Activated naive CD8-positive, alpha-beta T cell (primary cell): ENCODE measurements around the gene ESYT3.
"Not testable (repeated sequence)": the region's sequence is repeated elsewhere in the genome, so short reads cannot be mapped to it uniquely, and the experiment has no call there.

ENCODE experiments used
- H3K27ac Mint-ChIP-seq: one replicate; pipeline ENCODE4 v1.8.0; 2021; ENCODE audit warnings: mixed read lengths
- H3K27me3 Mint-ChIP-seq: one replicate; pipeline ENCODE4 v1.8.0; 2021; ENCODE audit warnings: mixed read lengths
- H3K36me3 Mint-ChIP-seq: one replicate; pipeline ENCODE4 v1.8.0; 2021; ENCODE audit warnings: mixed read lengths
- H3K4me1 Mint-ChIP-seq: one replicate; pipeline ENCODE4 v1.8.0; 2021; ENCODE audit warnings: low read depth, mixed read lengths
- H3K4me3 Mint-ChIP-seq: one replicate; pipeline ENCODE4 v1.8.0; 2021; ENCODE audit warnings: mild to moderate bottlenecking, mixed read lengths
- H3K9me3 Mint-ChIP-seq: one replicate; pipeline ENCODE4 v1.8.0; 2021; ENCODE audit warnings: low read depth, mixed read lengths

ESYT3 gene

GRCh38 chr3:138401834-138402233 lies 32.6 kb upstream of the ESYT3 start:
- H3K4me3 Mint-ChIP-seq = no peak overlapping the region
- no peaks in the 10 kb centered on the region for H3K27me3 Mint-ChIP-seq
- no peak overlapping the region for H3K27ac Mint-ChIP-seq
- no peaks in the 10 kb centered on the region for H3K9me3 Mint-ChIP-seq
- no peaks in the 10 kb centered on the region for H3K36me3 Mint-ChIP-seq
- H3K4me1 Mint-ChIP-seq = no peaks in the 10 kb centered on the region

- Mint-ChIP-seq H3K9me3 (no peaks in the 10 kb centered on the region), H3K4me3 (no peak overlapping the region), H3K27ac (no peak overlapping the region), H3K36me3 (no peaks in the 10 kb centered on the region), H3K4me1 (no peaks in the 10 kb centered on the region), H3K27me3 (peaks cover 9% of the 10 kb centered on the region)
Measured at GRCh38 chr3:138404121-138404520, 30.3 kb upstream of the ESYT3 start.

- Mint-ChIP-seq H3K36me3 (no peaks in the 10 kb centered on the region), H3K27ac (no peak overlapping the region), H3K4me3 (no peak overlapping the region)
Measured at GRCh38 chr3:138405001-138405400, 29.4 kb upstream of the ESYT3 start.

GRCh38 chr3:138405486-138405885 lies 28.9 kb upstream of the ESYT3 start:
- peaks cover 9% of the 10 kb centered on the region for H3K27me3 Mint-ChIP-seq
- H3K4me1 Mint-ChIP-seq = no peaks in the 10 kb centered on the region
- H3K27ac Mint-ChIP-seq = no peak overlapping the region
- no peaks in the 10 kb centered on the region for H3K9me3 Mint-ChIP-seq
- no peaks in the 10 kb centered on the region for H3K36me3 Mint-ChIP-seq
- no peak overlapping the region for H3K4me3 Mint-ChIP-seq

More at GRCh38 chr3:138405001-138405400, 29.4 kb upstream of the ESYT3 start:
- Mint-ChIP-seq H3K4me1 (no peaks in the 10 kb centered on the region), H3K27me3 (peaks cover 9% of the 10 kb centered on the region), H3K9me3 (no peaks in the 10 kb centered on the region)

GRCh38 chr3:138406606-138407005 lies 27.8 kb upstream of the ESYT3 start:
- H3K27me3 Mint-ChIP-seq = peaks cover 9% of the 10 kb centered on the region
- no peaks in the 10 kb centered on the region for H3K9me3 Mint-ChIP-seq
- H3K27ac Mint-ChIP-seq = no peak overlapping the region
- H3K4me3 Mint-ChIP-seq = no peak overlapping the region
- no peaks in the 10 kb centered on the region for H3K4me1 Mint-ChIP-seq
- no peaks in the 10 kb centered on the region for H3K36me3 Mint-ChIP-seq

GRCh38 chr3:138407236-138407907 lies 27.0 kb upstream of the ESYT3 start:
- no peaks in the 10 kb centered on the region for H3K4me1 Mint-ChIP-seq
- H3K27me3 Mint-ChIP-seq = peaks cover 9% of the 10 kb centered on the region
- H3K36me3 Mint-ChIP-seq = no peaks in the 10 kb centered on the region
- H3K9me3 Mint-ChIP-seq = no peaks in the 10 kb centered on the region
- H3K27ac Mint-ChIP-seq = no peak overlapping the region
- no peak overlapping the region for H3K4me3 Mint-ChIP-seq

GRCh38 chr3:138408751-138409570 lies 25.5 kb upstream of the ESYT3 start:
- Mint-ChIP-seq H3K27me3 (peaks cover 9% of the 10 kb centered on the region), H3K36me3 (no peaks in the 10 kb centered on the region), H3K4me3 (no peak overlapping the region), H3K27ac (no peak overlapping the region), H3K9me3 (no peaks in the 10 kb centered on the region), H3K4me1 (no peaks in the 10 kb centered on the region)

- no peaks in the 10 kb centered on the region for H3K9me3 Mint-ChIP-seq
Measured at GRCh38 chr3:138412821-138413551, 21.4 kb upstream of the ESYT3 start.

GRCh38 chr3:138416236-138416635 lies 18.2 kb upstream of the ESYT3 start:
- H3K27me3 Mint-ChIP-seq, H3K27ac Mint-ChIP-seq, H3K36me3 Mint-ChIP-seq, H3K4me3 Mint-ChIP-seq, H3K9me3 Mint-ChIP-seq, H3K4me1 Mint-ChIP-seq: not testable (repeated sequence)

More at GRCh38 chr3:138412821-138413551, 21.4 kb upstream of the ESYT3 start:
- Mint-ChIP-seq H3K27ac (no peak overlapping the region), H3K4me3 (no peak overlapping the region), H3K36me3 (no peaks in the 10 kb centered on the region), H3K27me3 (peaks cover 6% of the 10 kb centered on the region), H3K4me1 (no peaks in the 10 kb centered on the region)

- Mint-ChIP-seq H3K9me3 (no peaks in the 10 kb centered on the region), H3K36me3 (no peaks in the 10 kb centered on the region), H3K4me1 (no peaks in the 10 kb centered on the region), H3K27ac (no peak overlapping the region), H3K27me3 (peaks cover 5% of the 10 kb centered on the region), H3K4me3 (no peak overlapping the region)
Measured at GRCh38 chr3:138417559-138417982, 16.8 kb upstream of the ESYT3 start.

GRCh38 chr3:138418601-138419206 lies 15.7 kb upstream of the ESYT3 start:
- Mint-ChIP-seq H3K4me1 (no peaks in the 10 kb centered on the region), H3K36me3 (no peaks in the 10 kb centered on the region), H3K27me3 (peaks cover 5% of the 10 kb centered on the region), H3K9me3 (no peaks in the 10 kb centered on the region), H3K4me3 (no peak overlapping the region), H3K27ac (no peak overlapping the region)

- Mint-ChIP-seq H3K27ac (no peak overlapping the region), H3K9me3 (no peaks in the 10 kb centered on the region), H3K36me3 (no peaks in the 10 kb centered on the region)
Measured at GRCh38 chr3:138423316-138423715, 11.1 kb upstream of the ESYT3 start.

GRCh38 chr3:138424323-138424722 lies 10.1 kb upstream of the ESYT3 start:
- H3K4me1 Mint-ChIP-seq = no peaks in the 10 kb centered on the region
- H3K9me3 Mint-ChIP-seq = no peaks in the 10 kb centered on the region
- H3K27ac Mint-ChIP-seq = no peak overlapping the region
- H3K4me3 Mint-ChIP-seq = no peak overlapping the region
- no peaks in the 10 kb centered on the region for H3K36me3 Mint-ChIP-seq
- H3K27me3 Mint-ChIP-seq = no peaks in the 10 kb centered on the region

More at GRCh38 chr3:138423316-138423715, 11.1 kb upstream of the ESYT3 start:
- no peaks in the 10 kb centered on the region for H3K27me3 Mint-ChIP-seq
- H3K4me1 Mint-ChIP-seq = no peaks in the 10 kb centered on the region
- no peak overlapping the region for H3K4me3 Mint-ChIP-seq

GRCh38 chr3:138426211-138426610 lies 8.2 kb upstream of the ESYT3 start:
- H3K36me3 Mint-ChIP-seq = no peaks in the 10 kb centered on the region
- no peaks in the 10 kb centered on the region for H3K9me3 Mint-ChIP-seq
- H3K4me3 Mint-ChIP-seq = no peak overlapping the region
- H3K27ac Mint-ChIP-seq = no peak overlapping the region
- H3K27me3 Mint-ChIP-seq = no peaks in the 10 kb centered on the region
- H3K4me1 Mint-ChIP-seq = no peaks in the 10 kb centered on the region

- not testable (repeated sequence) for H3K4me3 Mint-ChIP-seq, H3K4me1 Mint-ChIP-seq, H3K9me3 Mint-ChIP-seq, H3K27me3 Mint-ChIP-seq, H3K36me3 Mint-ChIP-seq, H3K27ac Mint-ChIP-seq
Measured at GRCh38 chr3:138426754-138427153, 7.7 kb upstream of the ESYT3 start.
